NCI-H748 (cell line): ENCODE measurements around the gene SSBP3.

ENCODE experiments used
- DNase-seq: peaks from one replicate; lab custom pipeline; 2025; ENCODE audit not compliant: unreplicated experiment; lab: John Stamatoyannopoulos, UW

The SSBP3 gene

GRCh38 chr1:54332781-54333585 lies 73.2 kb downstream of the SSBP3 start:
- peak; percentile 27 for DNase-seq

GRCh38 chr1:54331843-54332463 lies 74.2 kb downstream of the SSBP3 start:
- DNase-seq, result no peak

GRCh38 chr1:54331091-54331772 lies 75.0 kb downstream of the SSBP3 start:
- no peak for DNase-seq

- DNase-seq, result no peak
Observed at GRCh38 chr1:54329312-54330003, 76.7 kb downstream of the SSBP3 start.

GRCh38 chr1:54328066-54328636 lies 78.0 kb downstream of the SSBP3 start:
- no peak for DNase-seq

GRCh38 chr1:54327386-54328065 lies 78.7 kb downstream of the SSBP3 start:
- no peak for DNase-seq

- no peak for DNase-seq
Observed at GRCh38 chr1:54326543-54327385, 79.4 kb downstream of the SSBP3 start.

GRCh38 chr1:54325703-54326461 lies 80.3 kb downstream of the SSBP3 start:
- peak; percentile 75 for DNase-seq

GRCh38 chr1:54325284-54325683 lies 80.9 kb downstream of the SSBP3 start:
- DNase-seq, result no peak

- DNase-seq, result no peak
Observed at GRCh38 chr1:54324251-54325140, 81.7 kb downstream of the SSBP3 start.

- no peak for DNase-seq
Observed at GRCh38 chr1:54323921-54324250, 82.3 kb downstream of the SSBP3 start.

- no peak for DNase-seq
Observed at GRCh38 chr1:54323324-54323739, 82.9 kb downstream of the SSBP3 start.

GRCh38 chr1:54318246-54318814 lies 87.9 kb downstream of the SSBP3 start:
- no peak for DNase-seq

GRCh38 chr1:54317084-54317483 lies 89.1 kb downstream of the SSBP3 start:
- peak; percentile 13 for DNase-seq

- no peak for DNase-seq
Observed at GRCh38 chr1:54315099-54315498, 91.1 kb downstream of the SSBP3 start.

GRCh38 chr1:54314696-54315095 lies 91.5 kb downstream of the SSBP3 start:
- no peak for DNase-seq

- DNase-seq, result peak; percentile 83
Observed at GRCh38 chr1:54312796-54313316, 93.3 kb downstream of the SSBP3 start.
